Pancreas (tissue), 10 donors: ENCODE data around the gene FAM81A. TPM values are rescaled to one million over a fixed set of nuclear protein-coding genes. Genes with fewer than 3 reads are reported as not detected.

ENCODE experiments used
- ATAC-seq, 4 donors: fragments of 200-7000 bp; cut with Tn5 transposase; one replicate each; pipeline versions ENCODE4 v1.8.0 to v1.9.1; 2020; ENCODE audit warnings: mild to moderate bottlenecking in 4 of 4, moderate library complexity in 4 of 4
- DNase-seq, 6 donors: peaks; one replicate each; pipeline ENCODE4 v3.0.0-alpha.2; 2020
- FAIRE-seq: peaks from 2 replicates; lab custom pipeline; 2012; peaks lifted over from hg19 to GRCh38; lab: Jason Lieb, UNC
- H3K27ac ChIP-seq, 4 donors: fragments of 200-600 bp; sonication (generic); 1 replicate in 3 of 4; 2 replicates in 1 of 4; pipeline versions ENCODE4 v1.5.0 to v1.8.0; 2020
- H3K27me3 ChIP-seq, 4 donors: fragments of 200-600 bp; one replicate each; pipeline ENCODE4 v1.8.0; 2021
- H3K36me3 ChIP-seq, 3 donors: fragments of 200-600 bp; sonication (generic) in 1 of 3; one replicate each; pipeline versions ENCODE4 v1.5.0 to v1.8.0; 2020 to 2021
- H3K4me1 ChIP-seq, 3 donors: fragments of 200-600 bp; one replicate each; pipeline ENCODE4 v1.8.0; 2021
- H3K4me3 ChIP-seq, 4 donors: fragments of 200-600 bp; sonication (generic) in 2 of 4; one replicate each; pipeline versions ENCODE4 v1.5.0 to v1.8.0; 2020 to 2021
- H3K9me3 ChIP-seq, 4 donors: fragments of 200-600 bp; one replicate each; pipeline ENCODE4 v1.8.0; 2021
- CTCF ChIP-seq, 4 donors: fragments of 200-600 bp; sonication (generic) in 3 of 4; IDR thresholded peaks; one replicate each; pipeline versions ENCODE4 v1.5.0 to v1.8.0; 2021; ENCODE audit warnings: antibody characterized with exemption in 4 of 4
- WGBS, 2 donors: extraction: QIAGEN DNeasy Blood & Tissue Kit; methylation state at CpG; one replicate each; pipeline ENCODE4 v1.1.7; 2013; 5-methylcytosine and 5-hydroxymethylcytosine counted together
- intact Hi-C, 3 donors: fragments of 100-400 bp; cut with DNase I; formaldehyde crosslinking; loops; one replicate each; pipeline versions ENCODE4 v1.11.1 to v1.14.2; 2022
- polyA plus RNA-seq, 2 donors: library from polyadenylated mRNA; stranded (reverse); fragments of 200-250 nt; gene quantifications; one replicate each; pipeline ENCODE4 v1.2.3, GENCODE V29; 2013
- total RNA-seq, 6 donors: library from RNA; stranded (reverse); fragmentation: NEBNext Ultra II Directional in 4 of 6; extraction: Animal tissue kit (Norgen Biotek cat#: 25700) in 4 of 6; gene quantifications; one replicate each; pipeline versions ENCODE4 v1.2.1 to v1.2.4, GENCODE V29; 2021 to 2023
- donor health status: healthy with polysubstance abuse.
- donor health status: DM: no; HTN: no; CAD: no; lungs with moderate emphysema.
- donor health status: DM: no; HTN: no; CAD: no.
- donor health status: control.
- donor health status: control.
- donor health status: Bipolar disorder and iron deficiency.
- donor health status: DM: yes; HTN: yes; CAD: no.
- donor health status: DM: no; HTN: no; CAD: no.
- donor health status: DM: no; HTN: no; CAD: no.
- donor health status: DM: yes; HTN: yes; CAD: no.

FAM81A gene
- total and polyA plus RNA-seq, 8 donors, result 0.34 to 2.2 (median 0.62) TPM

GRCh38 chr15:59541750-59542149 is 103.8 kb downstream of the FAM81A start:
- H3K4me1 ChIP-seq, result no peaks in the 10 kb centered on the region
- H3K36me3 ChIP-seq, result no peaks in the 10 kb centered on the region
- WGBS, 2 donors, result 76 to 84% methylated on average over 8 of the region's 8 CpGs
- no peak overlapping the region for H3K27ac ChIP-seq
- DNase-seq (no peak), ATAC-seq (no peak), FAIRE-seq (no peak)
- no peaks in the 10 kb centered on the region for H3K9me3 ChIP-seq
- intact Hi-C loops, result no loop called here
- no peak overlapping the region for H3K4me3 ChIP-seq
- H3K27me3 ChIP-seq, result no peaks in the 10 kb centered on the region
- no peak for TF ChIP-seq CTCF (IDR thresholded peaks at IDR 0.05)

- no peak overlapping the region for H3K4me3 ChIP-seq
- ATAC-seq, result peak in 1 of 4 donors; percentile 20
- H3K27me3 ChIP-seq, result no peaks in the 10 kb centered on the region
- H3K36me3 ChIP-seq, result no peaks in the 10 kb centered on the region
- no peaks in the 10 kb centered on the region for H3K4me1 ChIP-seq
- no peak for DNase-seq
- TF ChIP-seq CTCF (IDR thresholded peaks at IDR 0.05), result no peak
- H3K27ac ChIP-seq, result no peak overlapping the region
- no peak for FAIRE-seq
- no peaks in the 10 kb centered on the region for H3K9me3 ChIP-seq
- 55 to 62% methylated on average over 9 of the region's 9 CpGs for WGBS, 2 donors
- intact Hi-C loops, result no loop called here
Measured at GRCh38 chr15:59543721-59544547, 105.9 kb downstream of the FAM81A start.

- FAIRE-seq (no peak), DNase-seq (no peak), ATAC-seq (peak in 2 of 4 donors; percentile 26 to 61)
- intact Hi-C loops, result no loop called here
- H3K4me3 ChIP-seq, result no peak overlapping the region
- 43 to 47% methylated on average over 8 of the region's 8 CpGs for WGBS, 2 donors
- no peak overlapping the region for H3K27ac ChIP-seq
- H3K27me3 ChIP-seq, result no peaks in the 10 kb centered on the region
- no peaks in the 10 kb centered on the region for H3K36me3 ChIP-seq
- H3K4me1 ChIP-seq, result no peaks in the 10 kb centered on the region
- TF ChIP-seq CTCF (IDR thresholded peaks at IDR 0.05), result no peak
- no peaks in the 10 kb centered on the region for H3K9me3 ChIP-seq
Measured at GRCh38 chr15:59545573-59545972, 107.6 kb downstream of the FAM81A start.

DNA sequence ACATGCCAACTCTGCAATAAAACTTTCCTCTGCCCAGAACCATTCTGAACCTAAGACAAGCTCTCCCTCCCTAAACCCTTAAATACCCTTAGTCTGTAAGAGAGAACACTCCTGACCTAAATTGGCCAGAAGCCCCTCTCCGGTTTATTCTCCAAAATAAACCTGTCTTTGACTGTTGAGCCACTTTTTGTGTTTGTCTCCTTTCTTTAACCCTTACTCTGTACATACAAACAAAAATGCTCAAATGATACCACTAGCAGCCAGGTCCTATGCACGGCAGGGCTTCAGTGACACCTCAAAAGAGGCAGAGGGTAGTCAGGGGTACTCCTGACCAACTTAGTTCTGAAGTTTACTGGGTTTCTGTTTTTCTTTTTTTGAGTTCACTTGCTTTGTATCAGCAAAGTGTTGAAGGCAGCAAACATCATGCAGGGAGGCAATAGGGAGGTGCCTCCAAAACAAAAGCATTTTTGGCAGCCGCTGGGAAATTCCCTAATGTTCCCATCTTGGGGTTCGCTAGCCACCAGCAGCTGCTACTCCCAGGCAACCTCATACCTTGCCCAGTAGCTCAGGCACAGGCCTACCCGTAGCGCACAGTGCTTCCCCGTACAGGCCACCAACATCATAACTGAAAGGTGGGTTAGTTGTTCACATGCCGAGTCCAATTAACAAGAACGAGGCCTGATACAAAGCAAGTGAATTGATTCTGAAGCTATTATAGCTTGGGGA is 110.7 kb downstream of the FAM81A start:
- Histone ChIP-seq H3K9me3 (no peaks in the 10 kb centered on the region), H3K36me3 (no peaks in the 10 kb centered on the region), H3K27ac (no peak overlapping the region), H3K27me3 (no peaks in the 10 kb centered on the region), H3K4me3 (no peak overlapping the region), H3K4me1 (no peaks in the 10 kb centered on the region)
- DNase-seq, result no peak
- intact Hi-C loops, result no loop called here
- no peak for TF ChIP-seq CTCF (IDR thresholded peaks at IDR 0.05)
- 65 to 84% methylated on average over 9 of the region's 9 CpGs for WGBS, 2 donors
- no peak for ATAC-seq
- FAIRE-seq, result no peak
